ENCODE data around the gene SRD5A3. TPM values are rescaled to one million over a fixed set of nuclear protein-coding genes. Genes with fewer than 3 reads are reported as not detected.

The SRD5A3 gene
- total RNA-seq, 4 donors from 2014 or later = 3.0 to 7.9 (median 5.2) TPM

DNA sequence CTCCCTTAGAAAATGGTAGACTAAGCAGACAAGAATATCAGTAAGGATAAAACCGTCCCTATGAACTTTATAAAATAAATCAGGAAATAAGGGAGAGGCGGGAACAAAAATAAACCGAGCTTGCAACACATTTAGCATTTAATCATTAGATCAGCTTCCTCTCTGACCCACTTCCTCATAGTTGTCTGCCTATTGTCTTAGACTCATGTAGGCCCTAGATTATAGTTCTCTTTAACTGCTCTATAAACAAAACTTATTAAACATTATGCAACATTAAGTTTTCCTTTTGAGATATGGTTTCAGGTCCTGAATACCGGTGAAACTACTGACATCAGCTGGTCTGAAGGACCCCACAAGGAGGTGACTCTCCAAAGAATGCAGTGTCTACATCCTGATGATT is 15.8 kb upstream of the SRD5A3 start:
- Histone ChIP-seq H3K27me3 (no peaks in the 10 kb centered on the region), H3K27ac (replicated peaks in 1 of 4) (no peak overlapping the region), H3K36me3 (no peaks in the 10 kb centered on the region), H3K4me1 (no peaks in the 10 kb centered on the region), H3K4me3 (no peak overlapping the region), H3K9me3 (no peaks in the 10 kb centered on the region)
- intact Hi-C loops (cut with DNase I) = no loop called here
- no peak for DNase-seq (ENCODE audit: extremely low spot score)
- 81% methylated on average over 4 of the region's 4 CpGs for WGBS
- TF ChIP-seq, protein P1, sequence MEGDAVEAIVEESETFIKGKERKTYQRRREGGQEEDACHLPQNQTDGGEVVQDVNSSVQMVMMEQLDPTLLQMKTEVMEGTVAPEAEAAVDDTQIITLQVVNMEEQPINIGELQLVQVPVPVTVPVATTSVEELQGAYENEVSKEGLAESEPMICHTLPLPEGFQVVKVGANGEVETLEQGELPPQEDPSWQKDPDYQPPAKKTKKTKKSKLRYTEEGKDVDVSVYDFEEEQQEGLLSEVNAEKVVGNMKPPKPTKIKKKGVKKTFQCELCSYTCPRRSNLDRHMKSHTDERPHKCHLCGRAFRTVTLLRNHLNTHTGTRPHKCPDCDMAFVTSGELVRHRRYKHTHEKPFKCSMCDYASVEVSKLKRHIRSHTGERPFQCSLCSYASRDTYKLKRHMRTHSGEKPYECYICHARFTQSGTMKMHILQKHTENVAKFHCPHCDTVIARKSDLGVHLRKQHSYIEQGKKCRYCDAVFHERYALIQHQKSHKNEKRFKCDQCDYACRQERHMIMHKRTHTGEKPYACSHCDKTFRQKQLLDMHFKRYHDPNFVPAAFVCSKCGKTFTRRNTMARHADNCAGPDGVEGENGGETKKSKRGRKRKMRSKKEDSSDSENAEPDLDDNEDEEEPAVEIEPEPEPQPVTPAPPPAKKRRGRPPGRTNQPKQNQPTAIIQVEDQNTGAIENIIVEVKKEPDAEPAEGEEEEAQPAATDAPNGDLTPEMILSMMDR (IDR thresholded peaks at IDR 0.05) = no peak
- TF ChIP-seq EP300 (IDR thresholded peaks at IDR 0.05) = no peak
- no peak for TF ChIP-seq POLR2AphosphoS5 (IDR thresholded peaks at IDR 0.05)
- no peak for TF ChIP-seq POLR2A (IDR thresholded peaks at IDR 0.05; ENCODE audit: low read depth)

DNA sequence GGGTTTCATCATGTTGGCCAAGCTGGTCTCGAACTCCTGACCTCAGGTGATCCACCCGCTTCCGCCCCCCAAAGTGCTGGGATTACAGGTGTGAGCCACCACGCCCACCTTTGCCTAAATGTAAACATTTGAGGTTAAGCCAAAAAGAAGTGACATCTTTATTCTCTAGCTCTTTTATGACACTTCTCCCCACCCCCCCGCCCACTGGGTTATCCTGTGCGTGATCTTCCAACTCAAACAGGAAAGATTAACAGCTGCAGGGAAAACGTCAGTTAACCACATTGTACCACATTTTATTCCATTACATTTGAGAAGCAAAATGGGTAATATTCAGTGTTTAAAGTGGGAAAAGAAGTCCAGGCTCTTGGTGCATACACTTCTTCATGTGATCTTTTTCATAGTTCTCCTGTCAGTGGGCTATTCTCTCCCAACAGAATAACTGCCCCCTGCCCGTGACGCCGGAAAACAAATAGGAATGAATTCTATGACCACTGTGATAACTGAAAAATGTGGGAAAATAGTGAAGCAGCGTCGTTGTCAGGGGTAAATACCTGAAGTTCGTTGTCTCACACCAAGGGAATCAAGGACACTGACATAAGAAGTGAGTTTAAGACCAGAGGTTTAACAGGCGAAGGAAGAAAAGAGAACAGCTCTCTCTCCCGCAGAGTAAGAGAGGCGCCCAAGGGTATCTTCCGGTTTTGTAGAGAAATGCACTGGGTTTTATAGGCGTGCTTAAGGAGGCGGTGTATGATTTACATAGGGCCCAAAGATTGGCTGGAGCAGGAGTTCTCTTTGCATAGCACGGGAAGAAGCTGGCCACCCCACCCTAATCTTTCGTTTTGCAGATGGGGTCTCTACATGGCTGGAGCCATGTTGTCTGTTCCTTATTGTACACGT is 9.7 kb upstream of the SRD5A3 start:
- Histone ChIP-seq H3K4me3 (no peak overlapping the region), H3K4me1 (no peaks in the 10 kb centered on the region), H3K27me3 (no peaks in the 10 kb centered on the region), H3K9me3 (no peaks in the 10 kb centered on the region), H3K27ac (replicated peaks in 1 of 4) (no peak overlapping the region), H3K36me3 (no peaks in the 10 kb centered on the region)
- no peak for DNase-seq (ENCODE audit: extremely low spot score)
- intact Hi-C loops (cut with DNase I) = no loop called here
- TF ChIP-seq POLR2A (IDR thresholded peaks at IDR 0.05; ENCODE audit: low read depth) = no peak
- 77% methylated on average over 21 of the region's 22 CpGs for WGBS

DNA sequence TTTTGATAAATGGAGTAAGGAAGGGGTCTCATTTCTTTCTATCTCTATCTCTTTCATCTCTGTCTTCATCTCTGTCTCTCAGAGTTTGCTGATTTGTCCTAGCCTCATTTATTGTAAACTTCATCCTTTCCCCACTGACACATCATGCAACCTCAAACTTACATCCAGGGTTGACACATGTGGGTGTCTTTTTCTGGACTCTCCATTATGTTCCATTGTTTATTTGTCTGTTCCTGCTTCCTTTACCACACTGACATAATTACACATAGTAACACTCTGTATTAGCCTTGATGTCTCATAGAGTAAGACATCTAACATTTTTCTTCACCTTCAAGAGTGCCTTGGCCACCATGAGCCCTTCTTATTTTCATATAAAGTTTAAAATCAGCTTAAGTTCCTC is 8.1 kb upstream of the SRD5A3 start:
- Histone ChIP-seq H3K4me3 (no peak overlapping the region), H3K27ac (replicated peaks in 1 of 4) (no peak overlapping the region), H3K4me1 (no peaks in the 10 kb centered on the region), H3K9me3 (no peaks in the 10 kb centered on the region), H3K36me3 (no peaks in the 10 kb centered on the region), H3K27me3 (no peaks in the 10 kb centered on the region)
- intact Hi-C loops (cut with DNase I) = no loop called here
- TF ChIP-seq POLR2A (IDR thresholded peaks at IDR 0.05; ENCODE audit: low read depth) = no peak
- no peak for TF ChIP-seq POLR2AphosphoS5 (IDR thresholded peaks at IDR 0.05)
- no peak for TF ChIP-seq EP300 (IDR thresholded peaks at IDR 0.05)
- TF ChIP-seq, protein P1 (IDR thresholded peaks at IDR 0.05) = no peak
- no peak for DNase-seq (ENCODE audit: extremely low spot score)

DNA sequence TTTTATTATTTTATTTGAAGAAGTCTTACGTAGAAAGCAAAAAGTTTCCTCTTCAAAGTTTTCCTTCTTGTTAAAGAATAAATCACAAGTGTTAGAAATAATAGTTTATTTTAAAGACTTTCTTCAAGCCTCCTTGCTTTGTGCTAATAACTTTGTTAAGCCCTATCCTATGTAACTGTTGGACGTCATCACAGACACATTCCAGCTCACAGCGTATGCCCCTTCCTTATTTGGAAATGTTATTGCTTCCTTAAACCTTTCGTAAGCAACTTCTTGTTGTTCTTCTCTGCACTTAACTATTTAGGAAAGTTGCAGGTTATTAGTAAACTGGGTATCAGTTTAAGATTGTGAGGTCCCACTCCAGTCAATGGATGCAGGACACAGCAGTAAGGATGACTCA is 7.6 kb upstream of the SRD5A3 start:
- no peak overlapping the region for H3K4me3 ChIP-seq
- H3K27me3 ChIP-seq = no peaks in the 10 kb centered on the region
- DNase-seq (ENCODE audit: extremely low spot score) = no peak
- TF ChIP-seq, protein P1 (IDR thresholded peaks at IDR 0.05) = no peak
- TF ChIP-seq POLR2A (IDR thresholded peaks at IDR 0.05; ENCODE audit: low read depth) (no peak), POLR2AphosphoS5 (IDR thresholded peaks at IDR 0.05) (no peak), EP300 (IDR thresholded peaks at IDR 0.05) (no peak)
- intact Hi-C loops (cut with DNase I) = no loop called here
- H3K27ac ChIP-seq (replicated peaks in 1 of 4) = no peak overlapping the region
- no peaks in the 10 kb centered on the region for H3K4me1 ChIP-seq
- H3K9me3 ChIP-seq = no peaks in the 10 kb centered on the region
- 66% methylated on average over 4 of the region's 4 CpGs for WGBS
- no peaks in the 10 kb centered on the region for H3K36me3 ChIP-seq

DNA sequence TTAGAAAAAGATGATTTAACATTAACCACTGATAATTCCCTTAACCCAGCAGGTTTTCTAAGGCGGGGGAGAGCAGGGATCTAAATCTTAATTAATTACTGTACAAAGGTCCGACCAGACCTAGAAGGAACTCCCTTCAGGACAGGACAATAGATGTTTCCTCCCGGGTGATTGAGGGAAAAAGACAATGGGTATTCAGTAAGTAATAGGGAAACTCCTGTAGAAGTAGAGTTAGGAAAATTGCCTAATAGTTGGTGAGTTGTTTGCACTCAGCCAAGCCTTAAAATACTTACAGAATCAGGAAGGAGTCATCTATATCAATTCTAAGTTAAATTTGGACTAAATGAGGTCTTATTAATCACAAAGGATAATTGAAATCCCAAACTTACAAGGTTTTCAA is 5.8 kb upstream of the SRD5A3 start:
- no peak for DNase-seq (ENCODE audit: extremely low spot score)
- intact Hi-C loops (cut with DNase I) = loop anchor here (10.0 kb wide), 1 partner anchor 95 kb away; no protein-coding TSS in a partner anchor
- Histone ChIP-seq H3K27ac (replicated peaks in 1 of 4) (no peak overlapping the region), H3K27me3 (no peaks in the 10 kb centered on the region), H3K9me3 (no peaks in the 10 kb centered on the region), H3K4me1 (peaks cover 0 to 2% (median 0%) of the 10 kb centered on the region in 4 donors), H3K4me3 (no peak overlapping the region), H3K36me3 (no peaks in the 10 kb centered on the region)
- TF ChIP-seq POLR2AphosphoS5 (IDR thresholded peaks at IDR 0.05) (no peak), POLR2A (IDR thresholded peaks at IDR 0.05; ENCODE audit: low read depth) (no peak), EP300 (IDR thresholded peaks at IDR 0.05) (no peak)
- TF ChIP-seq, protein P1 (IDR thresholded peaks at IDR 0.05) = no peak
- 70% methylated on average over 3 of the region's 3 CpGs for WGBS
